ENCODE results near the gene SLC29A1.
"Not testable (repeated sequence)": the region's sequence is repeated elsewhere in the genome, so short reads cannot be mapped to it uniquely, and the experiment has no call there.

SLC29A1 gene

GRCh38 chr6:44223319-44224028, at the start of gene SLC29A1:
SLC29A1 (plus strand) TSS chr6:44223595; CDS start chr6:44227314, 3,719 bp downstream.
- DNase-seq = no peak

GRCh38 chr6:44176130-44176761, 47.1 kb upstream of the SLC29A1 start:
- DNase-seq = no peak

- DNase-seq = no peak
These were observed 46.5 kb upstream of the SLC29A1 start for GRCh38 chr6:44176762-44177509.

GRCh38 chr6:44177691-44178423, 45.5 kb upstream of the SLC29A1 start:
- DNase-seq = no peak

- DNase-seq = no peak
These were observed 44.8 kb upstream of the SLC29A1 start for GRCh38 chr6:44178424-44179071.

- no peak for DNase-seq
These were observed 44.3 kb upstream of the SLC29A1 start for GRCh38 chr6:44179072-44179536.

- DNase-seq = no peak
These were observed 43.7 kb upstream of the SLC29A1 start for GRCh38 chr6:44179648-44180047.

GRCh38 chr6:44180406-44180805, 43.0 kb upstream of the SLC29A1 start:
- DNase-seq = no peak

- no peak for DNase-seq
These were observed 42.5 kb upstream of the SLC29A1 start for GRCh38 chr6:44180886-44181285.

GRCh38 chr6:44181784-44182183, 41.6 kb upstream of the SLC29A1 start:
- not testable (repeated sequence) for DNase-seq

- DNase-seq = no peak
These were observed 40.4 kb upstream of the SLC29A1 start for GRCh38 chr6:44182911-44183390.

GRCh38 chr6:44183783-44184182, 39.6 kb upstream of the SLC29A1 start:
- no peak for DNase-seq

GRCh38 chr6:44185356-44185755, 38.0 kb upstream of the SLC29A1 start:
- DNase-seq = not testable (repeated sequence)

GRCh38 chr6:44185953-44186634, 37.3 kb upstream of the SLC29A1 start:
- DNase-seq = no peak

- no peak for DNase-seq
These were observed 36.8 kb upstream of the SLC29A1 start for GRCh38 chr6:44186635-44187025.

GRCh38 chr6:44188819-44189218, 34.6 kb upstream of the SLC29A1 start:
- no peak for DNase-seq

GRCh38 chr6:44189257-44189656, 34.1 kb upstream of the SLC29A1 start:
- no peak for DNase-seq

- no peak for DNase-seq
These were observed 32.7 kb upstream of the SLC29A1 start for GRCh38 chr6:44190715-44191114.

- DNase-seq = no peak
These were observed 30.9 kb upstream of the SLC29A1 start for GRCh38 chr6:44192428-44193041.

GRCh38 chr6:44193307-44193910, 30.0 kb upstream of the SLC29A1 start:
- DNase-seq = no peak

- DNase-seq = no peak
These were observed 29.1 kb upstream of the SLC29A1 start for GRCh38 chr6:44194326-44194725.
